ENCODE results near the gene ERC2.

DNA sequence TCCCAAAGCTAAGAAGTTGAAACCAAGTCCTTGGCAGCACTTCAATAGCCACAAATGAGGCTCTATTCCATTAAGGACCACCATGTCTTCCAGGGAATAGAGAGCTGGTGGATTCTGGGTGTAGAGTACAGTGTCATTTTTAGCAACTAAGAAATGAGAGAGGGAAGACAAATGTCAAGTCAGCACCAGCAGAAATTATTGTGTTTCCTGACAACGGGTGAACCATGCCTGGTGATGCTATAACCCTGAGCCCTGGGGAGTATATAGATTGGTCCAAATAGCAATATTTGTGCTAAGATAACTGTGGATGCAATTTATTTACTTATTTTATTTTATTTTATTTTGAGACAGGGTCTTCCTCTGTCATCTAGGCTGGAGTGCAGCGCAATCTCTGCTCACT, 675.5 kb downstream of the ERC2 start:
- TF ChIP-seq, protein P1, sequence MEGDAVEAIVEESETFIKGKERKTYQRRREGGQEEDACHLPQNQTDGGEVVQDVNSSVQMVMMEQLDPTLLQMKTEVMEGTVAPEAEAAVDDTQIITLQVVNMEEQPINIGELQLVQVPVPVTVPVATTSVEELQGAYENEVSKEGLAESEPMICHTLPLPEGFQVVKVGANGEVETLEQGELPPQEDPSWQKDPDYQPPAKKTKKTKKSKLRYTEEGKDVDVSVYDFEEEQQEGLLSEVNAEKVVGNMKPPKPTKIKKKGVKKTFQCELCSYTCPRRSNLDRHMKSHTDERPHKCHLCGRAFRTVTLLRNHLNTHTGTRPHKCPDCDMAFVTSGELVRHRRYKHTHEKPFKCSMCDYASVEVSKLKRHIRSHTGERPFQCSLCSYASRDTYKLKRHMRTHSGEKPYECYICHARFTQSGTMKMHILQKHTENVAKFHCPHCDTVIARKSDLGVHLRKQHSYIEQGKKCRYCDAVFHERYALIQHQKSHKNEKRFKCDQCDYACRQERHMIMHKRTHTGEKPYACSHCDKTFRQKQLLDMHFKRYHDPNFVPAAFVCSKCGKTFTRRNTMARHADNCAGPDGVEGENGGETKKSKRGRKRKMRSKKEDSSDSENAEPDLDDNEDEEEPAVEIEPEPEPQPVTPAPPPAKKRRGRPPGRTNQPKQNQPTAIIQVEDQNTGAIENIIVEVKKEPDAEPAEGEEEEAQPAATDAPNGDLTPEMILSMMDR (IDR thresholded peaks at IDR 0.05): no peak
- TF ChIP-seq POLR2A (IDR thresholded peaks at IDR 0.05): no peak

All from heart left ventricle (tissue), 13 donors.